GM18498 (cell line): ENCODE data around the gene IGF2.

Experiments
- ATAC-seq: cut with Tn5 transposase; IDR thresholded peaks from one replicate; pipeline ENCODE4 v1.9.1; 2021; ENCODE audit warnings: mild to moderate bottlenecking, moderate library complexity; ENCODE audit not compliant: unreplicated experiment

IGF2 gene

DNA sequence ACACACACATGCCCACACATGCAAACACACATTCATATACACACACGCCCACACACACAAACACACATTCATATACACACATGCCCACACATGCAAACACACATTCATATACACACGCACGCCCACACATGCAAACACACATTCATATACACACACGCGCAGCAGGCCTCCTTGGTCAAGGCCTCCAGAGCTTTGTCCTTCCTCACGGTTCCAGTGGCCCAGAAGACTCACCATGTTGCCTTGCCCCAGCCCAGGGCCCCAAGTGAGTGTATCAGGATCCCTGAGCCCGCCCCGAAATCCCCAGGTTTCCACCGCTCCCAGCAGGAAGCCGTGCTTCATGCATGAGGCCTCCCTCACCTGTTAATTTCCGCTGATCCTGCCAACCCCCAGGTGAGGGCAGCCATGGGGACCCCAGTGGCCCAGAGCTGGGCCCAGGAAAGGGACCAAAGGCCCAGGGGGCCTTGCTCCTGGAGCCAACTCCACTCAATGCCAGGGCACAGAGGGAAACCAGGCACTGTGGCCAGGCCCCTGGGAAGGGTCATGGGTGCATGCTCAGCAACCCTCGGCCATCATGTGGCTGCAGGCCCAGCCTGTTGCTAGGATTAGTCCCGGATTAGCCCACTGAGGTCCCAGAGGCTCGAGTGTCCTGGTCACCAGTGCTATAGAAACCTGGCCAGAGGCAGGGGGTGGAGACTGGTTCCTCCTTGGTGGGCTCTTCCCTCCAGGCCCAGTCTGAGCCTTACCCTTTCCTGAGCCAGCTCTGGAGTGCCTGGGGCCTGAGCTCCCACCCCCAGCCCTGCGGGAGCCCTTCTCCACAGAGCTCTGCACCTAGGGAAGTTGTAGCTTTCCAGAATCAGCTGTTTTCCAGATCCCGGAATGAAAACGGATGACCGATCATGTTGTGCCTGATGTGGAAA is 34.4 kb downstream of the IGF2 start:
- no peak for ATAC-seq

- ATAC-seq: no peak
These were observed 35.3 kb downstream of the IGF2 start for GRCh38 chr11:2103668-2104523.

GRCh38 chr11:2102883-2103213 is 36.3 kb downstream of the IGF2 start:
- ATAC-seq: no peak

- no peak for ATAC-seq
These were observed 36.9 kb downstream of the IGF2 start for GRCh38 chr11:2102132-2102882.

DNA sequence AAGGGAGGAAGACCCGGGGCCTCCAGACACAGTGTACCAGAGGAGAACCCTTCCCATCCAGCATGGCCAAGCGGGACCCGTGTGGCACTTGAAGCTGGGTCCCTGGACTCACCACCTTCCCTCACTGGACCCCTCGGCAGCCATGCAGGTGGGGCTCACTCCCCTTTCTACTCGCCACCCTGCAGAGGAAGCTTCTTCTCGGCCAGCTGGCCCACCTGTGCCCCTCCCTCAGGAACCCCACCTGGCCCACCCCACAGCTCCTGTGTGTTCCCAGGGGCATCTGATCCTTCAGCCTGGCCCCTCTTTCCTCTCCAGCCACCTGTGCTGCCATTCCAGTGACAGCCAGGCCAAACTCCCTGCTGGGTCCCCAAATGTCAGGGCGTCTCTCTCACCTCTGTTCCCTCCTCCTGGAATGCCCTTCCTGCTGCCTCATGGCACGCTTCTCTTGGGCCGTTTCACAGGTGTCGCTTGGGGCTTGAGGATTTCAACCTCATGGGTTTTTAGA is 38.0 kb downstream of the IGF2 start:
- ATAC-seq: no peak

- ATAC-seq: no peak
These were observed 38.6 kb downstream of the IGF2 start for GRCh38 chr11:2100361-2101170.

DNA sequence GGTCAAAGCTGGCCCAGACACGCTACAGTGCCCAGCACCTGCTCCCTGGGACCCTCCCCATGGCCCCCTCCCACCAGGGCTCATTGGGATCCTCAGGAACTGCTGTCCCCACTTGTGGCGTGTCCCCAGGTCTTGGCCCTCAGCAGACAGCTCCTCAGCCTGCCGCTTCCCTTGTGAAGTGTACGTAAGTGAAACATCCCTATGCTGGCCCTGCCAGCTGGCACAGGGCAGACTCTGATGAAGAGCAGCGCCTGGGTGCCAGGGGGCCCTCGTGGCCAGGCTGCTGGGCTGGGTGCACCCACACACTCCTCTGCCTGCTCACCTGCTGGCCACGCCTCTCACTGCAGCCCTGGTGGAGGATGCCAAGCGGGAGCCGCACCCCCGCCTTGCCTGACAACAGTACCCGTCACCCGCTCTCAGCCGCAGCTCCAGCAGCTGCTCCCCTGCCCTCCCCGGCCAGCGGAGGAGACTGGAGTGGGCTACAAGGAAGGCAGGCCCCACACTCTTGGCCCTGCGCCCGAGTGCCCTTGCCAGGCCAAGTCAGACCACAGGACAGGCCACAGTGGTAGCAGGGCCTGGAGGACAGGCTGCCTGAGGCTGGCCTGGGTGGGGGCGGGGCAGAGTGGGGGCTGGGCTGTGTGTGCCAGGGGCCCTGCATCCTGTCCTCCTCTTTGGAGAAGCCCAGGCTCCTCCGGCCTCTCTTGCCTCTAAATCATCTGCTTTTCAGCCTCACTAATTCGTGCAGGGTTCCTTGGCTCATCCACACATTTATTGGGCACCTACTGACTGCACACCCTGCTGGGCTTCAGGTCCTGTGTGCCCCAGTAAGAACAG is 39.5 kb downstream of the IGF2 start:
- no peak for ATAC-seq

DNA sequence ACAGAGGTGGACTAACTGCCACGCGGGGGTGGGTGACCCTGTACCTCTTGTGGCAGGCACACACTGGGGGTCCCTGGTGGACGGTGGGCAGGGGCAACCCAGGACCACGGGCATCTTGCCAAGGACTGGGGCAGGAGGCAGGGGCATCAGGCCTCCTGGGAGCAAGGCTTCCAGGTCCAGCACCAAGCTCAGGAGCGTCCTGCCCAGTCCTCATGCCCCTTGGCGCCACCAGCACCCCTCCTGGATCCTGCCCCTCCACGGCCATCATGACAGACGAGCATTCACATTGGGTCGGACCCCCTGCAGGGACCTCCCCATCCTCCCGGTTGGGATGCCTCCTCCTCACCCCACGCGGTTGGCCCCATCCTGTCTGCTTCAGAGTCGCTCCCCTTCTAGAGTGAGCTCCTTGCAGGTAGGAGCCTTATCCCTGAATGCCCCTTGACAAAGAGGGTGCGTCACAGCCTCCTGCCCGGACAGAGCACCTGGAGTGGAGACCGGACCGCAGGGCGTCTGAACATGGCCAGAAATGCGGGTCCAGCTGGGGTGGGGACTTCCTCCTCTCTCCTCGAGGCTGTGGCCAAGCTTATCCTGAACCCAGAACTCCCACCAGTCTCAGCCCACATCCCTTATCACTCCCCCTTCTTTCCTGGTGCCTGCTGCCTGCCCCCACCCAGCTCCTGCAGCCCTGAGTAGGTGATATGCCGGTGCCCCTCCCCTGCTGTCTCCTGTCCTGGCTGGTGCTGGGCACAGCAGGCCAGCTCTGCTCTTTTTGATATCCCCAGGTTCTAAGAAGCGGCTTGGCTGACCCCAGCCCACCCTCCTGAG is 40.3 kb downstream of the IGF2 start:
- no peak for ATAC-seq

DNA sequence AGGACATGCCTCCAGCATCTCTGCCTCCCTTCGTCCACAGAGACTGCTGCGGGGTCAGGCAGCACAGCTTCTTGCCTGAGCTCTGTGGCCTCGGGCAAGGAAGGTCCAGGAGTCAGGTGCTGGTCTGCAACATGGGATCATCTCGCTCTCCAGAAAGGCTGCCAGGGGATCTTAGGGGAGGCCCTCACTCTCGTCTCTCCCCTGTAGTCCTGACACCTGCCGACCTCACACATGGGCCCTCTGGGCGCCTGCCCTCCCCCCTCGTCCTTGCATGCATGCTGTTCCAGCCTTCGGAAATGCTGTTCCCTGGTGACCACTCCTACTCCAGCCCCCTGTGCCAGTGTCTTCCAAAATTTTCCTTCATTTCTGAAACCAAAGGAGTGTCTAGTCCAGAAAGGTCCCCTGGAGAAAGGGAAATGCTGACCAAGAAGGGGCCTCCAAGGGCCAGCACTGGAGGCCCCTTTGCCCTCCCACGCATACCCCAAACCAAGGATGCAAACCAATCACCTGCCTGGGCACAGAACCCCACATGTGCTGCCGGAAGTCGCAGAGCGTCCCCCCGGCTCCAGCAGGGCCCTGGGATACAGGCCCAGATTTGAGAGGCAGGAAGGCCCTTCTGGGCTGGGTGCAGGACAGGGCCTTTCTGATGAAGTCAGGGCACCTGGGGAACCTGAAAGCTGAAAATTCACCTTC is 41.0 kb downstream of the IGF2 start:
- no peak for ATAC-seq

GRCh38 chr11:2097356-2097997 is 41.7 kb downstream of the IGF2 start:
- no peak for ATAC-seq

GRCh38 chr11:2096919-2097301 is 42.3 kb downstream of the IGF2 start:
- ATAC-seq: no peak

- no peak for ATAC-seq
These were observed 42.9 kb downstream of the IGF2 start for GRCh38 chr11:2096011-2096918.

- no peak for ATAC-seq
These were observed 43.6 kb downstream of the IGF2 start for GRCh38 chr11:2095542-2095941.

DNA sequence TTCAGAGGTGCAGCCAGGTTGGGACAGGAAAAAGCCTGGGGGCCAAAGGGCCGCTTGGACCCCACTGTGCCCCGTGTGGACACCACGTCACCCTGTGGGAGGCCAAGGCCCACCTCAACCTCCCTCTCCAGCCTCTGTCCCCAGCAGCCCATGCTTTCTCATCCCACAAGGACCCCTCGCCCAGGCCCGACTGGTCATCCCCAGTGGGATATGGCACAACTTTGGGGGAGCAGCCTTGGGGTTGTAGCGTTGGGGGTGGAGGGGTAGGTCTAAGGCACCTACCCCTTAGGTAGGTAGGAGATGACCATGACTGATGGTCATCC is 44.0 kb downstream of the IGF2 start:
- ATAC-seq: no peak

DNA sequence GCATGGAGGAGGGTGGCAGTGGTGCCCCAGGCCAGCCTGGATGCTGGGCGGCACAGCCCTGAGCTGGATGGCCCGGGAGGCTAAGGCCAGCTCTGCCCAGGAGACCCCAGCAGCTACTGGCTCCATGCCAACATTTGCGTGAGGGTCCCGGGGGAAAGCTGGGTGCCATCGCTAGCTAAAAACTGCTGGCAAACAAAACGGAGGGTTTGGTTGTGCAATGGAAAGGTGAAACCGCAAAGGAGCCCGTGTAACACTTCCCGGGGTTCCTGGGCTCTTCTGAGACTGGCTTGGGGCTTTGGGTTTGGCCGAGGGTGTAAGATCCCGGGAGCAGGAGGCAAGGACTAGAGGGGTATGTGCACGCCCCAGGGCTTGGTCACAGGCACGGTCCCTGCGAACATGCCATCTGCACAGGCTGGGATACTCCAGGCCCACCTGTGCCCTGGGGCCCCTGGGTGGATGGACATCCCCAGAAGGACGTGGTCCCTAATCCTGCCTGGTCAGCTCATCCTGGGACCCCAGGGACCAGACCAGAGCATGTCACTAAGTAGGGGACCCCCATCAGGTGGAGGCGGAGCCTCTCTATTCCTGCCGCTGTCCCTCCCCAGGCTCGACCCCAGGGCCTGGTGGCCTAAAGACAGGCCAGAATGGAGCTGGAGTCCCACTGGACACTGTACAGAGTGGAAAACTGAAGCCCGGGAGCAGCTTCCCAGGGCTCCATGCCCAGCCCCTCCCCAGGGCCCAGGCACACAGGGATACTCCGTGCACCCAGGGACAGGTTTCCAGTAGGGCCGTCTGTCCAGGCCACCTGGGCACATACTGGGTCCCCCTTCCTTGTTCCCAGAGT is 44.6 kb downstream of the IGF2 start:
- no peak for ATAC-seq
